SU-DHL-6 (cell line): ENCODE measurements around the gene KRTAP5-4.

Experiments used
- EZH2phosphoT487 ChIP-seq: fragments of 200-600 bp; sonication (generic), shearing (Covaris generic); conservative IDR thresholded peaks from 2 replicates; pipeline ENCODE4 v1.6.1; 2018; ENCODE audit warnings: mild to moderate bottlenecking, antibody characterized with exemption, low read length, moderate library complexity, mixed read lengths
- TF ChIP-seq, protein P1 (sequence below): fragments of 200-600 bp; sonication (generic); IDR thresholded peaks from one replicate; pipeline ENCODE4 v1.5.1; 2017; ENCODE audit warnings: antibody characterized with exemption, mild to moderate bottlenecking, low read length, moderate library complexity; ENCODE audit not compliant: insufficient read depth, poor library complexity, severe bottlenecking

DNA sequence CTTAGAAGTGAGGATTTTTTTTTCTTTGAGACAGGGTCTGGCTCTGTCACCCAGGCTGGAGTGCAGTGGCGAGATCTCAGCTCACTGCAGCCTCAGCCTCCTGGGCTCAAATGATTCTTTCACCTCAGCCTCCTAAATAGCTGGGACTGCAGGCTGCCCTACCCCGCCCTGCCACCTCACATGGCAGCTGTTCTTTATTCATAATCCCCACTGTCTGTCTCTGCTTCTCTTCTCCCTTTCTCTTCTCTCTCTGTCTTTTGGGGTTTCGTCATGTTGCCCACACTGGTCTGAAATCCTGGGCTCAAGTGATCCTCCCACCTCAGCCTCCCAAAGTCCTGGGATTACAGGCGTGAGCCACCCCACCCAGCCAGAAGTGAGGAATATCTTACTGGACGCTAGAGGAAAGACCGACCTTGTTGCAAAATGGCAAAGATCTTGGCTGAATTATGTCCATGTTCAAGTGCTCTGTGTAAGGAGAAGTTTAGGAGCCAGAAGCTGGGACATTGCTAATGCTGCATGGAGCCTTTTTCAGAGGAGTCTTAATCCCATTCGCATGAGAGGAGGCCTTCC is 29.6 kb upstream of the KRTAP5-4 start:
- TF ChIP-seq EZH2phosphoT487: no peak
- TF ChIP-seq, protein P1, sequence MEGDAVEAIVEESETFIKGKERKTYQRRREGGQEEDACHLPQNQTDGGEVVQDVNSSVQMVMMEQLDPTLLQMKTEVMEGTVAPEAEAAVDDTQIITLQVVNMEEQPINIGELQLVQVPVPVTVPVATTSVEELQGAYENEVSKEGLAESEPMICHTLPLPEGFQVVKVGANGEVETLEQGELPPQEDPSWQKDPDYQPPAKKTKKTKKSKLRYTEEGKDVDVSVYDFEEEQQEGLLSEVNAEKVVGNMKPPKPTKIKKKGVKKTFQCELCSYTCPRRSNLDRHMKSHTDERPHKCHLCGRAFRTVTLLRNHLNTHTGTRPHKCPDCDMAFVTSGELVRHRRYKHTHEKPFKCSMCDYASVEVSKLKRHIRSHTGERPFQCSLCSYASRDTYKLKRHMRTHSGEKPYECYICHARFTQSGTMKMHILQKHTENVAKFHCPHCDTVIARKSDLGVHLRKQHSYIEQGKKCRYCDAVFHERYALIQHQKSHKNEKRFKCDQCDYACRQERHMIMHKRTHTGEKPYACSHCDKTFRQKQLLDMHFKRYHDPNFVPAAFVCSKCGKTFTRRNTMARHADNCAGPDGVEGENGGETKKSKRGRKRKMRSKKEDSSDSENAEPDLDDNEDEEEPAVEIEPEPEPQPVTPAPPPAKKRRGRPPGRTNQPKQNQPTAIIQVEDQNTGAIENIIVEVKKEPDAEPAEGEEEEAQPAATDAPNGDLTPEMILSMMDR: no peak
